ENCODE measurements around the gene EIF1. TPM values are rescaled to one million over a fixed set of nuclear protein-coding genes. Genes with fewer than 3 reads are reported as not detected.

Gene EIF1
- total and polyA plus RNA-seq, 2 donors (not counting 3 experiments of a cell fraction or from before 2014, with no cell fraction given), result 168 to 814 TPM

DNA sequence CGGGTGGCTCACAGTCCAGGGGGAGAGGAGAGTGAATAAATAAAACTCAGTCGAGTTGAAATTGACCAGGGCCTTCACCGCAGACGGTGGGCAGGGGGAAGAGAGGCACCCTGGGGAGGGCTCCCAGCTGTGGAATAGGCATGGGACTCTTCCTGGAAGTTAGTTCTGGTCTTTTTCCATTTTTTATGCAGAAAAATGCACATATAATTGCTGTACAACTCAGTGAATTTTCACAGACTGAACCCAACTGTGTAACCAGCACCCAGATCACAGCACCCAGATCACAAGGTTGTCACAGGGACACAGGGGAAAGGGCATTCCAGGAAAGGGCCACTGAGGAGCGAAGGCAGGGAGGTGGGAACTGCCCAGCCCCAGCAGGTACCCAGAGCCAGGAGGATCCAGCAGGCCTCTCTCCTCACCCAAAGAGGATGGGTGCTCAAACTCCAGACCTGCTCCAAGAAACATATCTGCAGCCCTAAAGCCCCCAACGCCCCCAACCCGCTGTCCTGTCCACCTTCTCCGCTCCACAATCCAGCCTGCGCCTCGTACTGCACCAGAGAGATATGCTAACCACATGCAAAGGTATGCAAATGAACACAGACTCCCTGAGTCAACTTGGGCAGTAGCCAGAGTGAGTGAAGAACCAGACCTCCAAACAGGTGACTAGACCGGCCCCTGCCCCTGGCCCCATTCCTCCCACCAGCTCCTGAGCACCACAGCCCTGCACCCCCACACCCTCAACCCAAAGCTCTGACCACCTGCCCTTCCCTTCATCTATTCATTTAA, 29.1 kb upstream of the EIF1 start:
- Histone ChIP-seq H3K9me1 (replicated peaks; ENCODE audit: control insufficient read depth, extremely low read depth, insufficient read depth, low read length) (no peaks in the 10 kb centered on the region), H3K27me3 (ENCODE audit: control insufficient read depth in 2 of 2, insufficient read depth in 2 of 2, low read length in 2 of 2) (peaks cover 0 to 1% of the 10 kb centered on the region in 2 experiments), H2AFZ (ENCODE audit: low read depth, low read length) (no peak overlapping the region), H3K27ac (ENCODE audit: insufficient read depth, low read depth, low read length) (no peak overlapping the region), H3K79me2 (ENCODE audit: control insufficient read depth, insufficient read depth, low read length) (no peaks in the 10 kb centered on the region), H3K4me2 (ENCODE audit: insufficient read depth, low read length) (no peak overlapping the region), H3K9ac (replicated peaks; ENCODE audit: extremely low read depth, insufficient read depth, low read length) (no peak overlapping the region), H3K4me3 (replicated peaks in 1 of 3; ENCODE audit: insufficient read depth in 1 of 3, low read depth in 1 of 3, low read length in 3 of 3) (no peak overlapping the region), H3K9me3 (replicated peaks; ENCODE audit: control insufficient read depth, insufficient read depth, low read length) (no peaks in the 10 kb centered on the region), H4K20me1 (replicated peaks; ENCODE audit: control insufficient read depth, extremely low read depth, insufficient read depth, low read length) (no peaks in the 10 kb centered on the region), H3K4me1 (ENCODE audit: control insufficient read depth, extremely low read depth, insufficient read depth, low read length) (no peaks in the 10 kb centered on the region), H3K36me3 (ENCODE audit: control insufficient read depth in 2 of 2, extremely low read depth in 1 of 2, insufficient read depth in 2 of 2, low read length in 2 of 2) (no peaks in the 10 kb centered on the region)
- no peak for DNase-seq (ENCODE audit: low read depth, low spot score)
- dilution Hi-C loops (cut with MboI; ENCODE audit: extremely low pct_ligation_motif_present, low sequenced_read_pairs), result no loop called here
- TF ChIP-seq CTCF (IDR thresholded peaks at IDR 0.05; ENCODE audit: extremely low read depth in 1 of 2, insufficient read depth in 1 of 2, low read depth in 1 of 2, low read length in 2 of 2), result no peak
- no peak for TF ChIP-seq MYC (IDR thresholded peaks at IDR 0.05; ENCODE audit: low read depth, low read length)
- no peak for TF ChIP-seq GATA2 (IDR thresholded peaks at IDR 0.05; ENCODE audit: insufficient read depth, insufficient read length, low read depth, low read length)
- no peak for TF ChIP-seq EZH2 (IDR thresholded peaks at IDR 0.05; ENCODE audit: borderline replicate concordance, low read depth, low read length, severe bottlenecking)
- TF ChIP-seq JUN (IDR thresholded peaks at IDR 0.05; ENCODE audit: borderline replicate concordance, insufficient read depth, insufficient read length, low read depth), result no peak
- no peak for TF ChIP-seq POLR2A (IDR thresholded peaks at IDR 0.05; ENCODE audit: low read depth, low read length)
- TF ChIP-seq, protein P1, sequence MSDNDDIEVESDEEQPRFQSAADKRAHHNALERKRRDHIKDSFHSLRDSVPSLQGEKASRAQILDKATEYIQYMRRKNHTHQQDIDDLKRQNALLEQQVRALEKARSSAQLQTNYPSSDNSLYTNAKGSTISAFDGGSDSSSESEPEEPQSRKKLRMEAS (IDR thresholded peaks at IDR 0.05; ENCODE audit: insufficient read depth, insufficient read length), result no peak
- TF ChIP-seq POLR2AphosphoS5 (IDR thresholded peaks at IDR 0.05; ENCODE audit: insufficient read depth, low read depth, low read length), result no peak
- no peak for TF ChIP-seq FOS (IDR thresholded peaks at IDR 0.05; ENCODE audit: borderline replicate concordance, insufficient read depth, low read length)
- intact Hi-C loops (cut with micrococcal nuclease), result loop anchor here (10.0 kb wide), 2 partner anchors 335 to 1015 kb away; partner anchors contain the start of gene SMARCE1
- POLR2A ChIA-PET, result no interaction called here
- FAIRE-seq, result no peak
- CTCF ChIA-PET, result interaction anchor here (1.1 to 9.4 kb wide), 4 partner anchors 9 to 804 kb away, joined by 3 to 369 read pairs (median 158); no protein-coding TSS in a partner anchor
- no TSS peak for BruUV-seq (replicated peaks)

All from endothelial cell of umbilical vein (primary cell).